ENCODE data around the gene SLC27A3.

DNA sequence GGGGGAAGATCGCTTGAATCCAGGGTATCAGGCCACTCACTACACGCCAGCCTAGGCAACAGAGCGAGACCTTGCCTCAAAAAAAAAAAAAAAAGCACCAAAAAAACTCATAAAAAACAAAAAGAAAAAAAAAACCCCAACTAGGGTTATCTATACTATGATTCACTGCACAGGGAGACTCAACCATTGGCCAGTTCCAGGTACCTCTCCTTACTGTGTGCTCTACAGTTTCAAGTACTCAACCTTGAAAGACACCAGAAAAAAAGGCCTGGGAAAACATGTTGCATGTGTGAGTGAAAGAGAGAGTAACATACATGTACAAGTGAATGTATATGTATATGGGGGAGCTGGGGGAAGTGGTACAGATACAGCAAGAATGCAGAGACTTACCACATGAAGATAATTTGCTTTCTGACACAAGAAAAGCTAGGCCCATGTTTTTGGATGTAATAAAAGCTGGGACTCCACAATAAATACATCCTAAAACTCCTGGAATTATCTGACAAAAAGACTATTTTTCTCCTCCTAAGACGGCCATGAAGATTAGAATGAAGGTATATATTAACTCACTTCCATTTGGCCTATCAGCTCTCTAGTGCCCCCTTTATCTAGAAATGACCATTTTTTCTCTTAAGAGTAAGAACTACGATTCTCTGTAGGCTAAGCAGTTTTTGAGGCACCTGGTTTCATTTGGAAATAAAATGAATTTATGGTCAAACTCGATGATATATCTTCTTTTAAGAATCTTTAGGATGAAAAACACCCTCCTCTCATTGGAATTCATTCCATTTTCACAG, 52.2 kb downstream of the SLC27A3 start:
- TF ChIP-seq, protein P1, sequence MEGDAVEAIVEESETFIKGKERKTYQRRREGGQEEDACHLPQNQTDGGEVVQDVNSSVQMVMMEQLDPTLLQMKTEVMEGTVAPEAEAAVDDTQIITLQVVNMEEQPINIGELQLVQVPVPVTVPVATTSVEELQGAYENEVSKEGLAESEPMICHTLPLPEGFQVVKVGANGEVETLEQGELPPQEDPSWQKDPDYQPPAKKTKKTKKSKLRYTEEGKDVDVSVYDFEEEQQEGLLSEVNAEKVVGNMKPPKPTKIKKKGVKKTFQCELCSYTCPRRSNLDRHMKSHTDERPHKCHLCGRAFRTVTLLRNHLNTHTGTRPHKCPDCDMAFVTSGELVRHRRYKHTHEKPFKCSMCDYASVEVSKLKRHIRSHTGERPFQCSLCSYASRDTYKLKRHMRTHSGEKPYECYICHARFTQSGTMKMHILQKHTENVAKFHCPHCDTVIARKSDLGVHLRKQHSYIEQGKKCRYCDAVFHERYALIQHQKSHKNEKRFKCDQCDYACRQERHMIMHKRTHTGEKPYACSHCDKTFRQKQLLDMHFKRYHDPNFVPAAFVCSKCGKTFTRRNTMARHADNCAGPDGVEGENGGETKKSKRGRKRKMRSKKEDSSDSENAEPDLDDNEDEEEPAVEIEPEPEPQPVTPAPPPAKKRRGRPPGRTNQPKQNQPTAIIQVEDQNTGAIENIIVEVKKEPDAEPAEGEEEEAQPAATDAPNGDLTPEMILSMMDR (IDR thresholded peaks at IDR 0.05): no peak
- no peak for TF ChIP-seq POLR2A (IDR thresholded peaks at IDR 0.05)

Measured in Peyer's patch (tissue), 4 donors.